GM18867 (cell line): Measurements from ENCODE around the gene AJUBA.
"Not testable (repeated sequence)": the region's sequence is repeated elsewhere in the genome, so short reads cannot be mapped to it uniquely, and the experiment has no call there.

ENCODE experiments used
- ATAC-seq: cut with Tn5 transposase; IDR thresholded peaks from one replicate; pipeline ENCODE4 v1.9.1; 2021; ENCODE audit warnings: mild to moderate bottlenecking, moderate library complexity; ENCODE audit not compliant: unreplicated experiment

Gene AJUBA

DNA sequence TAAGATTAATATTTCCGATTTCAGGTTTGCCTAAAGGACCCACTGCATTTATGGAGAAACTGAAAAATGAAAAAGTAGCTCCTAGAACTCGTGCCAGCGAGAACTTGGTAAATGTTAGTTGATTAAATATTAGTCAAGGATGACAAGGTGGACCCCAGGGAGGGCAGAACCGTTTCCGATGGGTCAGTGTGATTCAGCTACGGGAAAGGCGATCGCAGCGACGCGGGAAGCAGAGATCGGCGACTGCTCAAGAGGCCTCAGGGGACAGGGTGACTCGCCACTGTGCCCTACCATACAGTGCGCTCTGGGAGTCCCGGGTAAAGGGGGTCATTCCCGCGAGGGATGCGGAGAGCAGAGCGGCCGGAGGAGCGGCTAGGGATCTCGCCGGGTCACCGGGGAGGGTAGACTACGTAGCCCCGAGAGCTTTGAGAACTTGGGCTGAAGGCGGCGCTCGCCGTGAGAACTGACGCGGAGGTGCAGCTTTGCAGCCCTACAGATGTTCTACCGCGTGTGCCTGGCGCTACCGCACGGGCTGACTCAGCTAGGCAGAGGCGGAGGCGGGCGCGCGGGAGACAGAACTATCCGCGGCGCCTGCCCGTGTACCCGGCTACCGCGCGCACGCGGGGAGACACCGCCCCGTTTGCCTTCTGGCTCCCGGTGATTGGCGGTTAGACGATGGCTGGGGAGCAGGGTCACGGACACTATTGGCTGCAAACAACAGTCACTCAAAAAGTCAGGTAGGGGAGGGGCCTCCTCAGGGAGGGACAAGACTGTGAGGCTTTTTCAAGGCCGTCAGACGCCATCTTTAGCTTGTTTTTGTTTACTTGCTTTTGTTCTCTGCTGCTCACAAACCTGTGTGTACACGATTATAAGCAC, 24.4 kb upstream of the AJUBA start:
- peak; percentile 92 for ATAC-seq

DNA sequence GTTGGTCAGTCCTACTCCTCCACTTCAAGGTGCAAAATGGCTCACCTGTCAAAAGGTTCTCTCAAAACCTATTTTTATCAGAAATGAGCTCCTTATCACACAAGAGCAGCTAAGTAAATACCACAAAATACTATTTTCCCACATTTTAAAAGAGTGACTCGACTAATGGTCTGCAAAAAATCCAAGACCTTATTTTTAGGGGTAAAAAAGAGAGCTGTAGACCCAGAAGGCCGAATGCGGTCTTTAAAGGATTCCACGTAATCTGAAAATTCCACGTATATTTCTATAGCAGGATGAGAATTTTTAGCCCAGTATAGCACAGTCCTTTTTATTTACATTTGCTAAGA, 23.8 kb upstream of the AJUBA start:
- ATAC-seq = no peak

DNA sequence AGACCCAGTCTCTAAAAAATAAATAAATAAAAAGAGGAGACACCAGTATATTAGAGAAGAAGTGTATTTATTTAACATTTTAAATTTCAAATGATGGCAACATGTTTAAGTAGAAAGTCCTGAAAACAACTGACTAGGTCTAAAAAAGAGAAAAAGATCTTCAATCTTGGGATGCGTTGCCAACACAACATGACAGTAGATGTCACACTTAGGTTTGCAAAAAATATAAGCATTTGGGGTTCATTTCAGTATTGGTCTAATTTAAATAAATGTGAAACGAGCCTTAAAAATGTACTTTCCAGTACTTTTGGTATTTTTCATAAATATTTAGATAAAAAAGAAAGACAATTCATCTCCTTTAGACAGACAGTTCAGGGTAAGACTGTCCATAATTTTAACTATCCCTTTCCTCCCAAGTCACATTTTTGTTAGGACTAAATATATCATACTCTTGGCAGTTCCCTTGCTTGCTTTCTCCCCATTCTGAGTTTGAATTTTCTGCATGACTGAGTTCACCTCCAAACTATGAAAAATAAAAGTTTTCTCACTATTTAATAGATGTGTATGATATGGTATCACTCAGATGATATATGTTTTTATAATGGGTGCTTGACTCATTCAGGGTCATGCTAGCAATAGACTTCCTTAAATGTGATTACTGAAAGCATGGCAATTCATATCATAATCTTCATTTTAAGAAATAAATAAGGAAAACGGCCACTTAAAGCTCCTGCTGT, 23.3 kb upstream of the AJUBA start:
- no peak for ATAC-seq

GRCh38 chr14:23004274-23004673, 21.9 kb upstream of the AJUBA start:
- ATAC-seq = not testable (repeated sequence)

DNA sequence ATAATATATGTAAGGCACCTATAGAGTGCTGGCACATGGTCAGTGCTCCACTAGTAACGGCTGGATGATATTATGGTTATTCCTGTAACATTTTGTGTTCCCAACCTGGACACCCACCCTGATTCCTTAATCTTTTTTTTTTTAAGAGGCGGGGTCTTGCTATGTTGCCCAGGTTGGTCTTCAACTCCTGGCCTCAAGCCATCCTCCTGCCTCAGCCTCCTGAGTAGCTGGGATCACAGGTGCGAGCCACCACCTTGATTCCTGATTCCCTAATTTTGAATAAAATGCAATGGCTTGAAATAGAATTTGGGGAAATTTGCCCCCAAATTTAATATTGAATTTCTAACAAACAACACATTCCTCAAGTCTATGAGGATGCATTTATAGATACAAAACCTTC, 20.2 kb upstream of the AJUBA start:
- no peak for ATAC-seq

DNA sequence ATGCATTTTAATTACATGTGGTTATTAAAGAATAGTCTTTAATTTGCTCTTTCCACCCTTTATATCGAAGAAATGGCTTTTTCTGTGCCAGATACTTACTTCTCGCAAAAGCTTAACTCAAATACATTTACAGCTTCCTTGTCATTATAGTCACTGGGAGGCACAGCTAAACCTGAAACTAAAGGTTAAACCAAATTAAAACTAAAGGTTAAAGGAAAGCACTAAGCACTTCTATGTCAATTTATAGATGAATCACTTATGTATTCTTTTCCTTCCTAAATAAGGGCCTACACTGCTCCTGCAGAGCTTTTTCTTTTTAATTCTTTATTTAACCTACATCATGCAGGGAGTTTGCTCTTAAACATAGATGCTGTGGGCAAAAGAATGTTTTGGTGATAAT, 18.5 kb upstream of the AJUBA start:
- ATAC-seq = no peak

- ATAC-seq = no peak
Measured at GRCh38 chr14:22998329-22999012, 16.1 kb upstream of the AJUBA start.

DNA sequence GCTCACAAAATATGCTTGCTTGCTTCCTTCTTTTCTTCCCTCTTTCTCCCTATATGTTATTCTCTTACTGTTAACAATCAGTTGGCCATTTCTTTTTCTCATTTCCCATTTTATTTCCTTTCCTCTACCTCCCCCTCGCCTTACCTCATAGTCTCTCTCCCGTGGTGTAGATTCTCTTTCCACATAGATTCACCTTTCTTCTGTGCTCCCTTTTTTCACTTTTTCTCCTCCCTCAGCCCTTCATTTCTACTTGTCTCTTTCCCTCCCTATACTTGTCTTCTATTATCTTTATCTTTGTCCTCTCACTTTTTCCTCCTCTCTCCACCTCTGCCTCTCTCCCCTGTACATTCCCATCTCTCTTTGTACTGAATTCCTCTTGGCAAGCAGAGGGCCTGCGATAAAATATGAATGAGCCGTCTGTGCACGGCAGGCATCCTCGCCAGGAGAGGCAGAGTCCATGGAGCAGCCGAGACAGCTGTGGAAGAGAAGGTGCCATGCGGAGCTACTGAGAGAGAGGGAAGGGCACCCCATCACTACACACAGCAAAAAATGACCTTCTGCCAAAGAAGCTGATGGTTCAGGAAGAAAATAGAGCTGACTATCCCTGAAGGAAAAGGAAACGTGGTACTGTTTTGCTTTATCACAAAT, 15.4 kb upstream of the AJUBA start:
- ATAC-seq = no peak

GRCh38 chr14:22996768-22997654, 14.7 kb upstream of the AJUBA start:
- no peak for ATAC-seq

- ATAC-seq = no peak
Measured at GRCh38 chr14:22995889-22996625, 13.7 kb upstream of the AJUBA start.

DNA sequence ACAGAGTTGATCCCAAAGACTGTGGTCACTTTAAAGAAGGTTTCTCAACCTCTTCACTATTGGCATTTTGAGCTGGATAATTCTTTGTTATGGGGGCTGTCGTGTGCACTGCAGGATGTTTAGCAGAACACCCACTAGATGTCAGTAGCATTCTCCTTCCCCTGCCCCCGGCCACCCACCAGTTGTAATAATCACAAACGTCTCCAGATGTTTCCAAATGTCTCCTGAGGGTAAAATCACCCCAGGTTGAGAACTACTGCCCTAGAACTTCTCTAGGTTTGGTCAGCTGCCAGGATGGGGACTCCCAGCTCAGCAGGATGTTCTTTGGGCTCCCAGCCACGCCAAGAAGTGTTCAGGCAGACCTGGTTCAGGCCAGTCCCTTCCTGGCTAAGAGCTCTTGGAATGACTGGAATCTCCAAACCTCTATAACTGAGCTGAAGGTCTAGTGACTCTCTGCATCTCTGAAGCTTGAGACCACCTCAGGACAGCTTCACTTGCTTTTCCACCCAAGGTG, 12.5 kb upstream of the AJUBA start:
- no peak for ATAC-seq

DNA sequence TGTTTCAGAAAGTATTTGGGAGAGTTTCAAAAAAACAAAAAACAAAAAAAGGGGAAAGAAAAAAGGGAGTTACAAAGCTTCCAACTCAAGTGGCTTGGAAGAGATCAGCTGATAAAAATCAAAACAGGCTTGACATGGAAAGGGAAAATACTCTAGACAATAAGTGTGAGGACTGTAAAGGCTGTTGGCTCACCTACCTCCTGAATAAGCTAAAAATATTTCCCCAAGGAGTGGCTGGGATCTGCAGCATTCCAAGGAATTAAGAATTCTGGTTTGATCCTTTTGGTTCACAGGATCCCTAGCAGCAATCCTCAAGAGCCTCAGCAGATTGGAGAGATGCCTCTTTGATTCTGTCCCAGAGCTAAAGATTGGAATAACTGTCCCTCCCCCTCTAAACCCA, 11.2 kb upstream of the AJUBA start:
- ATAC-seq = no peak

DNA sequence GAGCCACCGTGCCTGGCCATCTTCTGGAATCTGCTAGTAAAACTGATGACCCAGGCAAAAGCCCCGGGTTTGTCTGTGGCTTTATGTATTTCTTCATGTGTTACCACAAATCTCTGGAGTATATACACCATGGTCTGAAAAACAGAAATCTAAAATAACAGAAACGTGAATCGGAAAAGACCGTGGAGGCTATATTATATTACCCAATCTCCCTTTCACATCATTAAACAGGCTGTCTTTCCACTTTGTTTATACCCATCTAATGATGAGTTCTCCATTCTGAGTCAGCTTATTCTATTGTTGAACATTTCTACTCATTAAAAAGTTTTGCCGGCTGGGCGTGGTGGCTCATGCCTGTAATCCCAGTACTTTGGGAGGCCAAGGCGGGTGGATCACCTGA, 9.5 kb upstream of the AJUBA start:
- ATAC-seq = no peak

DNA sequence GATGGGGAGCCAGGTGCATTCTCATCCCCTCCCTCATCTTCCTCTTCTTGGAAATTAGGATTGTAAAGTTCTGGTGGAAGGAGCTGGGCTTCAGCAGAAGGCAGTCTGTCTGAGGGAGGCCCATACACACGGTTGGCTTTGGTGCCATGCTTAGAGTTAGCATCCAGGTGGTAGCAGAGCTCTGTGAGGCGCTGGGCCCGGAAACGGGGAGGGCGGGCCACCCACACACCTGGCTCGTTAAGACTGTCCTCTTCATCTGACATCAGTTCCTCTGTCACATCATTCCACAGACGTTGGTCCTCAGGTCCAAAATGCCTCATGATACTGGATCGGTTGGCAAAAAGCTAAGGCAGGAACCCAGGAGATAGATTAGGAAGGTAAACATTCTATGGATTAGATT, 4.9 kb upstream of the AJUBA start:
- no peak for ATAC-seq

DNA sequence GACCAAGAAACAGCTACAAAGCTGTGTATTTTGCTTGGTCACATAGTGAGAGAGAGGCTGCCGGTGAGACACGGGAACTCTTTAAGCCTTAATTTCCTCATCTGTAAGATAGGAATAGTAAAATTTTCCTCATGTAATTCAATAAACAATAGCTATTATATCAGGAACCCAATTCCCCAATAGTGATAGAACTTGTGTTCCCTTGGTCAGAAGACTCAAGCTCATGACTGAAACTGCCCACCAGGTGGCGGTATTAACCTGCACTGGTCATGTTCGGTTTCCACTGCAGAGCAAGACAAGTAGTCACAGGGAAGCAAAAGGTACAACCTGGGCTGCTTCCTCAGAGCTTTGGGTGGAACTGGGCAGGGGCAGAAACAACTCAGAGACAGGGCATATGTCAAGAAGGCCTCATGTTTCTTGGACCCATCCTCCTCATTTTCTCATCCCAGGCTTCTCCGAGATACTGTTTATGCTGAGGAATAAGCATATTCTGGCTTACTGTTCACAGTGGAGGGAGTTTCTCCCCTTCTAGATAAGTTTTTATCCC, 4.2 kb upstream of the AJUBA start:
- peak; percentile 68 for ATAC-seq

DNA sequence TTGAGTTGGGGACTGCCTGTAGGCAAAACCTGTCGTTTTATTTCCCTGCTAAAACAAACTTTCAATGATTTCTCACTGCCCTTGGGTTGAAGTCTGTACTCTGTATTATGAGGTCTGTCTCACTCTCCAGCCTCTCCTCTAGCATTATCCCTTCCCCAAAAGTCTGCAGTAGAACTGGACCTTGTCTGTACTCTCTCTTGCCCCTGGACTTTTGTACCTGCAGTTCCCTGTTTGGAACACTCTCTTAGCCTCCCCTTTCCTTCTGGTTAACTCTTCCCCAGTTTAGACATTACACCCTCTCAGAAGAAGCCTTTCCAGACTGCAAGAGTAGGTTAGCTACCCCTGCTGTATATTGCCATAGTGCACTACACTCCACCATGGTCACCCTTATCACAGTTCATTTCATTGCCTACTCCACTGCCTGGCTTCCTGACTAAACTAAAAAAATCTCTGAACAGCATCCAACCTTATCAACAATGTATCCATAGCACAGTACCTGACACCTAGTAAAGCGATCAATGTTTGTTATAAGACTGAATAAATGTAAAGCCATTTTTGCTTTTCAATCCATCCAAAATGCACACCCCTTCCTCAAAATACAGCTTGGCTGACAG, 3.6 kb upstream of the AJUBA start:
- no peak for ATAC-seq

DNA sequence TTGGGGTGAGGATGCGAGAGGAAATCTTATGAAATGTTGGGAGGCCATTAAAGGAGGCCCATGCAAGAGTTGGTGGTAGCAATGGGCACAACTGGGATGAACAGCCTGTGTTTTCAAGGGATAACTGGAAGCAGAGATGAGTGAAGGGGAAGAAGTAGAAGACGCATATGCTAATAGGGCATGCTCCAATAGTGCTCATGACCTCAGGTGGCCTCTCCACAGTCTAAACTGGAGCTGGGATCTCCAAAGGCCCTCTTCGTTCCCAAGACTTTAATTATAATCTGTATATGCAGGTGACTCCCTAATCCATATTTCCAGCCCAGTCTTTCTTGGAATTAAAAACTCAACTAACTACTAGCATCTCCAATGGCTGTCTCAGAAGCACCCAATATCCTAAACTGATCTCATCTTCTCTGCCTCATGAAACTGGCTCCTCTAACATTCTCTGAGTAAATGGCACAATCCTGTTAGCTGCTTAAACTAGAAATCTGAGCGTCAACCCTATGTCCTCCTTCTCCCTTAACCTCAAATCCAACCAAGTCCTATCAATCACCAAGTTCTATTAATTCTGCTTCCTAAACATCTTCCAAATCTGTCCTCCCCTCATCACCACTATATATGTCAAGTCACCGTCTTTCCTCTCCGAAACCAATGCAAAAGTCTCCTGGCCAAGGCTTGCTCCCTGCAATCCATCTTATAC, 2.8 kb upstream of the AJUBA start:
- ATAC-seq = no peak

GRCh38 chr14:22981876-22982476, 375 bp downstream of the AJUBA start:
- no peak for ATAC-seq
